ENCODE results near the gene GPR137B.

Gene GPR137B

GRCh38 chr1:236204656-236205055 lies 62.3 kb downstream of the GPR137B start:
- no peak for DNase-seq (ENCODE audit: low spot score)

- DNase-seq (ENCODE audit: low spot score), result no peak
Measured at GRCh38 chr1:236206548-236206947, 64.2 kb downstream of the GPR137B start.

- DNase-seq (ENCODE audit: low spot score), result no peak
Measured at GRCh38 chr1:236207121-236207520, 64.8 kb downstream of the GPR137B start.

DNA sequence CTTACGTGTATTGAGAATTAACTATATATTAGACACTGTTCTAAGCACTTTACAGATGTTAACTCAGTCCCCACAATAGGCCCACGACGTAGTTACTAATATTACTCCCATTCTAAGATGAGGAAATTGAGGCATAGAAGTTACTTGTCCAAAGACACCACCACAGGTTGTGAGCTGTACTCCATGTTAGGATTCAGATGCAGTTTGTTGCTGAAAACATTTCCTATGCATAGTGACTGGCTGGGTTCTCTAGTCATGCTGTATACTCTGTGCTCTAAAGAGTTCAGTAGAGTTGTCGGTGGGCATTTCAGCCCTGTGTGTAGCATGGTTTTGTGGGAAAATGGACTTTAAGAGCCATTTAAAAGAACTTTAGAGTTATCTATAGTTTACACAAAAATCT lies 65.2 kb downstream of the GPR137B start:
- DNase-seq (ENCODE audit: low spot score), result no peak

GRCh38 chr1:236209185-236209584 lies 66.8 kb downstream of the GPR137B start:
- no peak for DNase-seq (ENCODE audit: low spot score)

DNA sequence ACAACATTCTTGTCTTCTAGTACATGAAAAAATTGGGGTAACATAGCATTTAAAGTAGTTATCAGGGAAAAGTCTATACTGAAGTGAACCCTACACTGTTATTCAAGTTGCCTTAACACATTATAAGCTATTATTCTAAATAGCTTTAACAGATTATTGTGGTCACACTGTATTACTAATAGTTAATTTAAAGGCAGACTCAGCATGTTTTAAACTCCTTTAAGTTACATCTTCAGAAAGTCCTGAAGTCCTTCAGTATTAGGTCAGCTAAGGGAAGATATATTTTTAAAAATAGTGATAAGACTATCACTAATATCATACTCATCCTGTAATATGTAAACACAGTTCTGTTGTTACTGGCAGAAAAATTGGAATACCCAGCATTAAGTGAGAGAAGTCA lies 67.4 kb downstream of the GPR137B start:
- DNase-seq (ENCODE audit: low spot score), result no peak

DNA sequence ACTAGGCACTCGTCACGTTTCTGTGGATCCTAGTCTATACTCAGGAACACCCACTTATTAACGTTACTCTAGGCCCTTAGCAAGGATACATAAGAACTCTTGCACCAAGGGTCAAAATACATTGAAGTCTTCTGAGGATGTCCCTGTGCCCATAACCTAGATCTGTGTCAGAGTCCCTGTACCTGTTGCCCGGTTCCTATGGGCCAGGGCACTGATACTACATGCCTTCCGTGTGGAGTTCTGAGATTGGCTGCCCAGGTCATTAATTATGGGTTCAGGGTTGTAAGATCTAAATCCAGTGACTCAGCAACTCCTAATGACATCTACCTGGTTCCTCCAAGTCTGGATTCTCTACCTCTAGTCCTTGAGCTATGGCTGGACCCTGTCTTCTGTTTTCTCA lies 69.5 kb downstream of the GPR137B start:
- DNase-seq (ENCODE audit: low spot score), result no peak

DNA sequence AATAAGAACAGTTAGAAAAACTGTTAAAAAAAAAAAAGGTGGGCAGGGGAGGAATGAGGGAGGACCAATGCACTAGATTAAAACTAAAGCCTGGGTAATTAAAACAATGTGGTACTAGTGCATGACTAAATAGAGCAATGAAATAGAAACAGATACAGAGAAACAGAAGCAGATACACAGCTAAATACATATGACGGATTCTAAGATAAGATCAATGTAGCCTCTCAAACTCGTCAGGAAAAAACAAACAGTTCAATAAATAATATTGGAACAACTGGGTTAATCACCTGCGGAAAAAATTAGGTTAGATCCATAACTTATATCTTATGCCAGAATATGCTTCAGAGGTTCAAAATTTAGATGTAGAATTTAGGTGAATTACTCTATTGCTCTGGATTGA lies 71.2 kb downstream of the GPR137B start:
- DNase-seq (ENCODE audit: low spot score), result no peak

GRCh38 chr1:236214761-236215160 lies 72.4 kb downstream of the GPR137B start:
- DNase-seq (ENCODE audit: low spot score), result no peak

- no peak for DNase-seq (ENCODE audit: low spot score)
Measured at GRCh38 chr1:236220473-236220872, 78.1 kb downstream of the GPR137B start.

DNA sequence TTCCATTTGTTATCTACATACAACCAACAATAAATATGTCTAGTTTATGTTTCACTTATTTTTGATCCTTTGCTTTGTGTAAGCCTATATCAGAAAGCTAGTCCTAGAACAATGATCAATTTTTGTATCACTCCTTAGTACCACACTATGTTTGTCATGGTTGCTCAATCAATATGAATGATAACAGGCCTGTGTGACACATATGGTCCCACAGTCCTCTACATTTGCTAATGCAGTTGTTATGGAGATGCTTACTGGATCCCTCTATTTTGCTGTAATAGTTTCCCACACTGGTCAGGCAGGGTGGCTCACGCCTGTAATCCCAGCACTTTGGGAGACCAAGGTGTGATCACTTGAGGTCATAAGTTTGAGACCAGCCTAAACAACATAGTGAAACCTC lies 80.3 kb downstream of the GPR137B start:
- DNase-seq (ENCODE audit: low spot score), result no peak

DNA sequence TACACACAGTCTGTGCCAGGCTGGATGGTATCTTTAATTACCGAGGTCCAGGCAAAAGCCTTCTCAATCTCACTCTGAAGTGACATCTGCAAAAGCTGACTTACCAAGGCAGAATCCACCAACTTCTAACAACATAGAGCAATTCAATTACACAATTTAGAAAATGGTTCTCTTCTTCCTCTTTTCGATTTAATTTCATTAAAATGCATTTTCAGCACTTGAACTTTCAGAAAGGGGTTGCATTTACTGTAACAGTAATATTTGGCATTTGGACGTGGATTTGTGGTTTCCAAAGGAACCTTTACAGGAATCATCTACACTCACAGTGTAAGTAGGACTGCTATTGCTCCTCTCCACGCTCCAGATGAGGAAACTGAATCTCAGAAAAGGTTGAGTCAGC lies 86.1 kb downstream of the GPR137B start:
- no peak for DNase-seq (ENCODE audit: low spot score)

DNA sequence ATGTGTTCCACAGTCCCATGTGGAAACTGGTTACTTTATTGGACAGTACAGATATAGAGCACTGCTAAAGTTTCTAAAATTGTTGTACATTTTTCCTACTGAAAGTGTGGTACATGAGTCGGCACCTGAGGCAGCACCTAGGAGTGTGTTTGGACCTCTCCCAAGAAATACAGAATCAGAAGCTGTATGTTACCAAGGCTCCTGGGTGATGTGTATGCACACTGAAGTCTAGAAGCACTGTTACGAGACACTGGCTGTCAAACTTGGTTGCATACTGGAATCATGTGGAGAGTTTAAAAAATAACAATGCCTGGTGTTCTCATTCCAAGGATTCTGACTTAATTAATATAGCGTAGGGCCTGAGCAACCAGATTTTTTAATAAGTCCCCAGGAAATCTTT lies 92.8 kb downstream of the GPR137B start:
- DNase-seq (ENCODE audit: low spot score), result no peak

- no peak for DNase-seq (ENCODE audit: low spot score)
Measured at GRCh38 chr1:236239092-236239585, 96.8 kb downstream of the GPR137B start.

DNA sequence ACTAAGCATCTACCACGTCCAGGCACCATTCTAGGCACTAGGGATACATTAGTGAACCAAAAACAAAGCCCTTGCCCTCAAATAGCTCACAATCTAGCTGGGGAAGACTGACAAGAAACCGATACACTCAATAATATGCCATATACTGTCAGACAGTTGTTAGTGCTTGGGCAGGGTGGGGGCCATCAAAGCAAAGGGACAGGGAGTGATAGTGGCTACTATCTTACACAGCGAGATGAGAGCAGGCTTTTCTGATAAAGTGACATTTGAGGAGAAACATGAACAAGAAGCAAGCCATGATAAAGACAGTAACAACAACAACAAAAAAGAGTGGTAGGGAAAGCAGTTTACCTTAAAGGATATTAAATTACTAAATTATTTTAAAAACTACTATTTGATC lies 98.3 kb downstream of the GPR137B start:
- no peak for DNase-seq (ENCODE audit: low spot score)

DNA sequence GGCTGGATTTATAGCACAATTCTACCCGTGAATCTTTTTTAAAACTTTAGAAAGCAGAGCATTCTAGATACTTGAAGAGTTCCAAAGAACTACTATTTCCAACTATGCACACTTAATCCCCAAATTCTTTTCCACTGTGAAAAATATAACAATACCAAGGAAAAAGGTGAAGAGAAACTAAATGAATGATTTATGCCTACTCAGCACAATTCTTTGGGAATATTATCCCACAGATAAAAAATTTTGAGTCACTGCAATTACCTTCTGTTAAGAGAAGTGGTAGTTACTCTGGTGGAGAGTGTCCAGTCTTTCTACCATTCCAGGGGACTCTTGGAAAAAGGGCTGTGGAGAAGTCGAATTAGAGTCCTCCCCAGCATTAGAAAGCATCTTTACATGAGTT lies 100.2 kb downstream of the GPR137B start:
- DNase-seq (ENCODE audit: low spot score), result no peak

- DNase-seq (ENCODE audit: low spot score), result no peak
Measured at GRCh38 chr1:236247286-236247685, 104.9 kb downstream of the GPR137B start.

DNA sequence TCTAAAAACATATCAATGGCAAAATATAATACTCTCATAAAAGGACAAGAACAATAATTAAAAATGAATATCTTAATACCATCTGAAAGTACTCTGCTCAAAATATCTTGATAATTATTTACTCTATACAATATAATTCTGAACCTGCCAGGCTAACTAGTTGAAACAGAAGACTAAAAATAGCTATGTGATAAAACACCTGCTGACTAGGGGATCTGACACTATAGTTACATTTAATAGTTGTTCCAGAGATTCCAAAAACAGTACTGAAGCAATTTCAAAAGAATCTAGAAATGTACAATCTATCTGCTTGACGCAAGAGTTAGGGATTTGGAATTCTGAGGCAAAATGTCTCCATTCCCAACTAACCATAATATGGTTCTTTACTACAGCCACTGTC lies 109.2 kb downstream of the GPR137B start:
- DNase-seq (ENCODE audit: low spot score), result no peak

GRCh38 chr1:236253119-236253518 lies 110.8 kb downstream of the GPR137B start:
- DNase-seq (ENCODE audit: low spot score), result no peak

GRCh38 chr1:236253918-236254637 lies 111.7 kb downstream of the GPR137B start:
- DNase-seq (ENCODE audit: low spot score), result no peak

GRCh38 chr1:236257216-236257615 lies 114.9 kb downstream of the GPR137B start:
- DNase-seq (ENCODE audit: low spot score), result no peak

DNA sequence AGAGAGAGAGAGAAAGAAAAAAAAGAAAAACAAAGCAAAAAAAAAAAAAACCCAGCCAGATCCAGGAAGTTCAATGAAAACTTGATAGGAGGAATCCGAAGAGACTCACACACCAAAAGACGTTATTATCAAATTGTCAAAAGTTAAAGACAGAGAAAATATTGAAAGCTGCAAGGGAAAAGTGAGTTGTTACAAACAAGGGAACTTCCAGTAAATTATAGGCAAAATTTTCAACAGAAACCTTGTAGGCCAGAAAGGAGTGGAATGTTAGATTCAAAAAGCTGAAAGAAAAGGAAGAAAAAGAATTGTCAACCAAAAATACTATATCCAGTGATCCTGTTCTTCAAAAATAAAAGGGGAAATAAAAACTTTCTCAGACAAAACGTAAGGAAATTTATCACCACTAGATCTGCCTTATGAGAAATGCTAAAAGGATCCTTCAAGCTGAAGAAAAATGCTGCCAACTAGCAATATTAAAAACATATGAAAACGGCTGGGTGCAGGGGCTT lies 115.8 kb downstream of the GPR137B start:
- DNase-seq (ENCODE audit: low spot score), result no peak
